Parathyroid adenoma (tissue), 2 donors: ENCODE measurements around the gene RASAL1.

Experiments used
- H2AFZ ChIP-seq: fragments of 300-600 bp; sonication (generic); one replicate; pipeline ENCODE4 v1.7.0; 2017; ENCODE audit warnings: antibody characterized with exemption, mild to moderate bottlenecking
- H3K27ac ChIP-seq: fragments of 300-600 bp; sonication (generic); one replicate; pipeline ENCODE4 v1.7.0; 2017
- H3K27me3 ChIP-seq: fragments of 300-600 bp; sonication (generic); one replicate; pipeline ENCODE4 v1.7.0; 2017; ENCODE audit warnings: low read length; ENCODE audit not compliant: control insufficient read depth, insufficient read depth
- H3K36me3 ChIP-seq: fragments of 300-600 bp; sonication (generic); one replicate; pipeline ENCODE4 v1.7.0; 2017; ENCODE audit warnings: low read length; ENCODE audit not compliant: control insufficient read depth, insufficient read depth
- H3K4me1 ChIP-seq: fragments of 300-600 bp; sonication (generic); one replicate; pipeline ENCODE4 v1.7.0; 2017; ENCODE audit warnings: control low read depth
- H3K4me2 ChIP-seq: fragments of 300-600 bp; sonication (generic); one replicate; pipeline ENCODE4 v1.7.0; 2017; ENCODE audit warnings: low read length
- H3K4me3 ChIP-seq: fragments of 300-600 bp; sonication (generic); one replicate; pipeline ENCODE4 v1.7.0; 2017; ENCODE audit warnings: low read depth, low read length
- H3K79me2 ChIP-seq: fragments of 300-600 bp; sonication (generic); one replicate; pipeline ENCODE4 v1.7.0; 2017; ENCODE audit warnings: control low read depth
- H3K9ac ChIP-seq: fragments of 300-600 bp; sonication (generic); one replicate; pipeline ENCODE4 v1.7.0; 2017; ENCODE audit warnings: mild to moderate bottlenecking
- H3K9me3 ChIP-seq: fragments of 300-600 bp; sonication (generic); one replicate; pipeline ENCODE4 v1.7.0; 2017; ENCODE audit warnings: low read length; ENCODE audit not compliant: control insufficient read depth
- CTCF ChIP-seq: fragments of 300-600 bp; sonication (generic); IDR thresholded peaks from one replicate; pipeline ENCODE4 v1.7.0; 2017; ENCODE audit warnings: antibody characterized with exemption, mild to moderate bottlenecking
- donor health status: primary hyperparathyroidism.

Gene RASAL1

DNA sequence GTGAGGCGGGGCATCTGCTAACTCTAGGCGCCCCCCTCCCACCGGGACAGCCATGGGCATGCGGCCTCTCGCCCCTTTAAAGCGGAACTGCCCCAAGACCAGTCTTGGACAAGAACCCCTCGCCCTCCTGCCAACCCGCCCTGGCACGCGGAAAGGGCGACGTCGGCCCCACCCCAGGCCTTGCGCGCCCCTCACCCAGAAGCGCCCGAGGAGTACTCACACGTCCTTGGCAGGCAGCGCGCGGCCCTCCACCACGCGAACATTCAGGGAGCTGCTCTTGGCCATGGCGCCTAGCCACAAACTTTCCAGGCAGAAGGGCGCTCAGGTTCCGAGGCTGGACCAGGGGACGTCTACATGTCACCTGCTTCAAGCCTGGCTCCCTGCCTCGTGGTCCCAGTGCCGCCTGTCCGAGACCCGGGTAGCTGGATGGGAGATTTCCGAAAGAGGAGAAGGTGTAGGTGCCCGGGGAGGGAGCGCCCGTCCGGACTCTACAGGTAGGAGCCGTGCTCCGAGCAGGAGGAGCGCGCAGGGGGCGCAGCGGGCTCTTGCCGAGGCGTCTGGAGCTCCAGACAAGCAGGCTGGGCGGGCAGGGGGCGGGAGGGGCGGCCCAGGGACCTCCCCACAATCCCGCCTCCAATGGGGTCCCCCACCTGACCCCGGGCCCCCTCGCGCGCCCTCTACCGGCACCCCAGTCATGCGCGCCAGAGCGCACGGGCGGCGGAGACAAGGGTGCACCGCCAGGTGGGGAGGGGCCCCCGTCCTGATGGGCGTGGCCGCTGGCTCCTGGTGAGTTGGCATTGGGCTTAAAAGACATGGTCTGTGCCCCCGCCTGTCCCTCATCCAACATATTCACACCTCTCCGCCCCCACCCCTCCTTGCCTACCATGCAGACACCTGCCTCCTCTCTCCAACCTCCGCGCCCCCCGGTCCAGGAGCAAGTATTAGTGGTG lies at the start of gene RASAL1:
TSS of gene RASAL1 (minus strand) at position 584 of the 950 bp plus-strand sequence. CDS start at position 285, 299 bp downstream.
- H3K9me3 ChIP-seq = no peaks in the 10 kb centered on the region
- H3K9ac ChIP-seq = peak within 1 kb of the TSS; percentile 54
- peaks cover 38% of the 10 kb centered on the region for H3K79me2 ChIP-seq
- peak within 1 kb of the TSS; percentile 83 for H3K4me2 ChIP-seq
- TF ChIP-seq CTCF = peak; percentile 85
- H2AFZ ChIP-seq = peak within 1 kb of the TSS; percentile 84
- peak within 1 kb of the TSS; percentile 86 for H3K4me3 ChIP-seq
- H3K27ac ChIP-seq = peak within 1 kb of the TSS; percentile 96
- H3K36me3 ChIP-seq = no peaks in the 10 kb centered on the region
- no peaks in the 10 kb centered on the region for H3K27me3 ChIP-seq
- peaks cover 60% of the 10 kb centered on the region for H3K4me1 ChIP-seq

- peak overlapping the region; percentile 98 for H3K9ac ChIP-seq
- no peak for TF ChIP-seq CTCF
- H3K9me3 ChIP-seq = no peaks in the 10 kb centered on the region
- peak overlapping the region; percentile 95 for H3K27ac ChIP-seq
- peaks cover 13% of the 10 kb centered on the region for H3K4me1 ChIP-seq
- peak overlapping the region; percentile 100 for H2AFZ ChIP-seq
- peaks cover 14% of the 10 kb centered on the region for H3K79me2 ChIP-seq
- peak overlapping the region; percentile 86 for H3K4me2 ChIP-seq
- H3K27me3 ChIP-seq = no peaks in the 10 kb centered on the region
- no peaks in the 10 kb centered on the region for H3K36me3 ChIP-seq
- peak overlapping the region; percentile 99 for H3K4me3 ChIP-seq
Measured at GRCh38 chr12:113184900-113185179, 49.3 kb upstream of the RASAL1 start.

DNA sequence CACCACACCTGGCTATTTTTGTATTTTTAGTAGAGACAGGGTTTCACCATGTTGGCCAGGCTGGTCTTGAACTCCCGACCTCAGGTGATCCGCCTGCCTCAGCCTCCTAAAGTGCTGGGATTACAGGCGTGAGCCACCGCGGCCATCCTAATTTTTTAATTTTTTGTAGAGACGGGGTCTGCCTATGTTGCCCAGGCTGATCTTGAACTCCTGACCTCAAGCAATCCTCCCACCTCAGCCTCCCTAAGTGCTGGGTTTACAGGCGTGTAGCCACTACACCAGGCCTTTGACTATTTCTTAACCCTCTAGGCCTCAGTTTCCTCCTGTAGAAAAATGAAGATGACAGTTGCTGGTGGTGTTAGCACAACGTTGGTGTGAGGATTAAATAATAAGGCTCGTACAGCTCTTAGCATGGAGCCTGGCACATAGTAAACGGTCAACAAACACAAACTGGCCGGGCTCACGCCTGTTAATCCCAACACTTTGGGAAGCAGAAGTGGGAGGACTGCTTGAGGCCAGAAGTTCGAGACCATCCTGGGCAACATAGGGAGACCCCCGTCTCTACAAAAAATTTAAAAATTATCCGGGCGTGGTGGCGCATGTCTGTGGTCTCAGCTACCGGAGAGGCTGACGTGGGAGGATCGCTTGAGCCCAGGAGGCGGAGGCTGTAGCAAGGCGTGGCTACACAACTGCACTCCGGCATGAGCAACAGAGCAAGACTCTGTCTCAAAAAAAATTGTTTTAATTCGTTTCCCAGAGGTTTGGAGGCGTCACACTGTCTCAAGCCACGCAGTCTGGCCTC lies 48.7 kb upstream of the RASAL1 start:
- Histone ChIP-seq H3K4me2 (peak overlapping the region; percentile 86), H3K36me3 (no peaks in the 10 kb centered on the region), H3K4me1 (peaks cover 13% of the 10 kb centered on the region), H3K27me3 (no peaks in the 10 kb centered on the region), H3K27ac (peak overlapping the region; percentile 95), H3K9me3 (no peaks in the 10 kb centered on the region), H2AFZ (peak overlapping the region; percentile 100), H3K79me2 (peaks cover 14% of the 10 kb centered on the region), H3K4me3 (peak overlapping the region; percentile 99), H3K9ac (no peak overlapping the region)
- TF ChIP-seq CTCF = no peak

- H3K4me3 ChIP-seq = no peak overlapping the region
- no peak overlapping the region for H3K4me2 ChIP-seq
- H3K27ac ChIP-seq = no peak overlapping the region
- H3K9ac ChIP-seq = no peak overlapping the region
- TF ChIP-seq CTCF = no peak
- H3K79me2 ChIP-seq = peaks cover 14% of the 10 kb centered on the region
- no peaks in the 10 kb centered on the region for H3K36me3 ChIP-seq
- H3K4me1 ChIP-seq = peaks cover 13% of the 10 kb centered on the region
- no peaks in the 10 kb centered on the region for H3K27me3 ChIP-seq
- H3K9me3 ChIP-seq = no peaks in the 10 kb centered on the region
- no peak overlapping the region for H2AFZ ChIP-seq
Measured at GRCh38 chr12:113183030-113183589, 47.5 kb upstream of the RASAL1 start.
